DND-41 (cell line): Measurements from ENCODE around the gene PLEKHA5.

Source experiments
- ATAC-seq: fragments of 200-7000 bp; cut with Tn5 transposase; 3 replicates; pipeline ENCODE4 v1.9.1; 2021; ENCODE audit warnings: low read depth; ENCODE audit not compliant: insufficient read depth
- DNase-seq: peaks from one replicate; pipeline ENCODE4 v3.0.0-alpha.2; 2020
- H2AFZ ChIP-seq: 2 replicates; pipeline ENCODE4 v1.6.0; 2012; ENCODE audit warnings: low read depth, low read length
- H3K27ac ChIP-seq: 2 replicates; pipeline ENCODE4 v1.5.1; 2012; ENCODE audit warnings: low read length, inconsistent platforms
- H3K27me3 ChIP-seq: fragments of 200-600 bp; sonication (generic); 2 replicates; pipeline ENCODE4 v1.6.0; 2012; ENCODE audit warnings: low read length, mild to moderate bottlenecking, inconsistent platforms; ENCODE audit not compliant: insufficient read depth, poor library complexity
- H3K36me3 ChIP-seq: 2 replicates; pipeline ENCODE4 v1.5.1; 2012; ENCODE audit warnings: low read length, inconsistent platforms; ENCODE audit not compliant: insufficient read depth
- H3K4me1 ChIP-seq: 2 replicates; pipeline ENCODE4 v1.5.1; 2012; ENCODE audit warnings: mild to moderate bottlenecking, low read length; ENCODE audit not compliant: insufficient read depth
- H3K4me2 ChIP-seq: 2 replicates; pipeline ENCODE4 v1.6.0; 2012; ENCODE audit warnings: mild to moderate bottlenecking, moderate library complexity, low read length, inconsistent platforms; ENCODE audit not compliant: insufficient read depth
- H3K4me3 ChIP-seq, 2 experiments: fragments of 200-600 bp in 1 of 2; shearing (Covaris generic) in 1 of 2; 2 replicates each; pipeline ENCODE4 v1.5.1; 2012 to 2016; ENCODE audit warnings: inconsistent platforms in 2 of 2, low read length in 2 of 2, mild to moderate bottlenecking in 2 of 2, low read depth in 1 of 2, moderate library complexity in 1 of 2
- H3K79me2 ChIP-seq: 2 replicates; pipeline ENCODE4 v1.6.0; 2012; ENCODE audit warnings: low read length, inconsistent platforms; ENCODE audit not compliant: insufficient read depth
- H3K9ac ChIP-seq: 2 replicates; pipeline ENCODE4 v1.6.0; 2012; ENCODE audit warnings: low read depth, mild to moderate bottlenecking, inconsistent platforms, low read length, moderate library complexity
- H3K9me3 ChIP-seq: 2 replicates; pipeline ENCODE4 v1.5.1; 2012; ENCODE audit warnings: low read length, moderate library complexity, mild to moderate bottlenecking, inconsistent platforms; ENCODE audit not compliant: insufficient read depth, severe bottlenecking
- H4K20me1 ChIP-seq: 2 replicates; pipeline ENCODE4 v1.6.0; 2012; ENCODE audit warnings: low read length; ENCODE audit not compliant: insufficient read depth
- EZH2 ChIP-seq: IDR thresholded peaks from 3 replicates; pipeline ENCODE4 v1.6.1; 2012; ENCODE audit warnings: borderline replicate concordance, low read depth, mild to moderate bottlenecking, moderate library complexity, low read length, inconsistent platforms; ENCODE audit not compliant: severe bottlenecking
- TF ChIP-seq, protein P1 (sequence below): IDR thresholded peaks from 2 replicates; pipeline ENCODE4 v1.5.1; 2012; ENCODE audit warnings: borderline replicate concordance, low read length, moderate library complexity, mild to moderate bottlenecking; ENCODE audit not compliant: poor library complexity, severe bottlenecking; ENCODE audit errors: extremely low read depth

PLEKHA5 gene

DNA sequence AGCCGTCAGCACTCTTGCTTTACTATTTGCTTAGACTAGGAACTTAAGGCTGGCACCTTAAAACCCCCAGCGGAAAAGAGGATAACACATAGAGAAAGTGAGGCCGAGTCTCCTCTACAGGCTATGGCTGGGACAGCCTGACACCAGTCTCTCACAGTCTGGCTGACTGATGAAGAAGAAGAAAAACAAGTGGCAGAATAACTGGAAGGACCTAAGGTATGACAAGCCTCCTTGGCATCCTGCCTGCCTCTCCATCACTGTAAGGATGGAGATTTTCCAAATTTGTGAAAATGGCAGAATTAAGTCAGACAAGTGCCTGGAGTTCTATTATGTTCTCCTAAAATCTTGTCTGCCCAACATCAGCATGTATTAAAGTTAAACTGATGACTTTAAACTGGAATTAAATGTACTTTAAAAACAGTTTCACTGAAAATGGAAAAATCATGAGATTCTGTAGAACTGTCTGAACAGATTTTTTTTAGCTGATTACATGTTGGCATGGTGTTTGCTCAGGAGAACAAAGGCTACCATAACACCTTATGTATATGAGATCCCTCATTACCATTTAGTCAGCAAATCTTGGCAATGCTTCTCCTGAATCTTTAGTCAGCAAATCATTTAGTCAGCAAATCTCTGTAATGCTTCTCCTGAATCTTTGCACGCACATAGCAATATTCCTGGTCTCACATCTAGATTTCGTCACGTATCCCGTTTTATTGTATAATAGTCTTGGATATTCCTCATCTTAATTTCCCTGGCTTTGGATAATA, 169.5 kb downstream of the PLEKHA5 start:
- Histone ChIP-seq H3K27ac (no peak overlapping the region), H4K20me1 (no peaks in the 10 kb centered on the region), H3K4me1 (no peaks in the 10 kb centered on the region), H2AFZ (no peak overlapping the region), H3K4me3 (no peak overlapping the region), H3K4me2 (no peak overlapping the region), H3K9ac (no peak overlapping the region), H3K27me3 (no peaks in the 10 kb centered on the region), H3K9me3 (no peaks in the 10 kb centered on the region), H3K79me2 (no peaks in the 10 kb centered on the region), H3K36me3 (no peaks in the 10 kb centered on the region)
- no peak for DNase-seq
- TF ChIP-seq, protein P1, sequence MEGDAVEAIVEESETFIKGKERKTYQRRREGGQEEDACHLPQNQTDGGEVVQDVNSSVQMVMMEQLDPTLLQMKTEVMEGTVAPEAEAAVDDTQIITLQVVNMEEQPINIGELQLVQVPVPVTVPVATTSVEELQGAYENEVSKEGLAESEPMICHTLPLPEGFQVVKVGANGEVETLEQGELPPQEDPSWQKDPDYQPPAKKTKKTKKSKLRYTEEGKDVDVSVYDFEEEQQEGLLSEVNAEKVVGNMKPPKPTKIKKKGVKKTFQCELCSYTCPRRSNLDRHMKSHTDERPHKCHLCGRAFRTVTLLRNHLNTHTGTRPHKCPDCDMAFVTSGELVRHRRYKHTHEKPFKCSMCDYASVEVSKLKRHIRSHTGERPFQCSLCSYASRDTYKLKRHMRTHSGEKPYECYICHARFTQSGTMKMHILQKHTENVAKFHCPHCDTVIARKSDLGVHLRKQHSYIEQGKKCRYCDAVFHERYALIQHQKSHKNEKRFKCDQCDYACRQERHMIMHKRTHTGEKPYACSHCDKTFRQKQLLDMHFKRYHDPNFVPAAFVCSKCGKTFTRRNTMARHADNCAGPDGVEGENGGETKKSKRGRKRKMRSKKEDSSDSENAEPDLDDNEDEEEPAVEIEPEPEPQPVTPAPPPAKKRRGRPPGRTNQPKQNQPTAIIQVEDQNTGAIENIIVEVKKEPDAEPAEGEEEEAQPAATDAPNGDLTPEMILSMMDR = no peak
- no peak for TF ChIP-seq EZH2
- no peak for ATAC-seq

DNA sequence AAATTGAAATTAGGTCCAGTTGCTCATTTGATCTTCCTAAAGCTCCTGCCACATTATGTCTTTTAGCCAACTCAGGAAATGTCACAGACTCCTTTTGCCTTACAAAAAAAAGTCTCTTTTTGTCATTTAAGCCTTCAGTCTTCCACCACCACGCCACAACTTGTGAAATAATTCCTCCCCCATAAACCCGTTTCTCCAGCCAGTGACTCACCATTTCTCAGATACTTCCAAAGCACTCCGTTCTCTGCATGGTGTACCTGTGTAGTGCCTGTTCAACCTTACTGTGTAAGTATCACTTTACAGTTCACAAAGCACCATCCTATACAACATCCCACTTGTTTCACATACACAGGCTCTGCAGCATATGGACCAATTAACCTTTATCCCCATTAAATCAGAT, 170.2 kb downstream of the PLEKHA5 start:
- Histone ChIP-seq H3K4me3 (no peak overlapping the region), H3K79me2 (no peaks in the 10 kb centered on the region), H2AFZ (no peak overlapping the region), H4K20me1 (no peaks in the 10 kb centered on the region), H3K9me3 (no peaks in the 10 kb centered on the region), H3K4me2 (no peak overlapping the region), H3K4me1 (no peaks in the 10 kb centered on the region), H3K27ac (no peak overlapping the region), H3K9ac (no peak overlapping the region), H3K27me3 (no peaks in the 10 kb centered on the region), H3K36me3 (no peaks in the 10 kb centered on the region; the same call in 1 of the 2 replicates)
- DNase-seq = no peak
- ATAC-seq = no peak
- TF ChIP-seq, protein P1 = no peak
- no peak for TF ChIP-seq EZH2

DNA sequence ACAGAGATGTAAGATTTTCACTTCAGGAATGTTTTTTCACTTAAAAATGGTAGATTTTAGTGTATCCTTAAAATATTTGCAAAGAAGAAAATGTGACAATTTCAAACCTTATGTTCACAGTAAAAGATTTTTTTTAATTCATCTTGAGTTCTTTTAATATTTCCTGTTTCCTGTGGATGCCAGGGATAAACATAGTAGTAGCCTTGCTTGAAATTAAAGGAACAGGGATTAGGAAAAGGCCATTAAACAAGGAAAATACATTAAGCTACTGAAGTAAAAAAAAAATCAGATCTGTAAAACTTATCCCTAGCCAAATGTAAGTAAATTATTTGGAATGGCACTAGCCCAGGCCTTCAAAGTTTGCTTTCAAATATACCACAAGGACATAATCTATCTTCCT, 171.7 kb downstream of the PLEKHA5 start:
- ATAC-seq (no peak), DNase-seq (no peak)
- Histone ChIP-seq H3K4me3 (no peak overlapping the region), H3K27ac (no peak overlapping the region), H3K27me3 (no peaks in the 10 kb centered on the region), H3K4me2 (no peak overlapping the region), H3K4me1 (no peaks in the 10 kb centered on the region), H2AFZ (no peak overlapping the region), H3K79me2 (no peaks in the 10 kb centered on the region), H3K36me3 (peaks cover 4% of the 10 kb centered on the region; the same call in 1 of the 2 replicates), H3K9me3 (no peaks in the 10 kb centered on the region), H4K20me1 (no peaks in the 10 kb centered on the region), H3K9ac (no peak overlapping the region)
- TF ChIP-seq EZH2 = no peak
- TF ChIP-seq, protein P1 = no peak

DNA sequence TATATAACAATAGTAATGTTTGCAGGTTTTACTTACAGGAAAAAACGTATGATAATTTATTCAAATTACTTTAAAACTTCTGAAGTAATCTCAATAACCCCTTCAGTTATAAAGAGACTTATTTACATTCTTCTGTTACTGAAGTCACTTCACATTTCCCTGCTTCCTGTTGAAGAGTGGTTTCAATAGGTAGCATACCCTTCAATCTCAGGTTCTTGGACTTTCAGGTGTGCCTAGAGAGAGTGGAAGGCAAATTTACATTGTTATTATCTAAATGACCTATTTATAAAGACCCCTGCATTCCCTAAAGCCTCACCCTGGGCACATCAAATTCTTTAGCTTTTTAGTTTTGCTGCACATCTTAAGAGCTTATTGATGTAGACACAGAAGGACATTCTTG, 172.2 kb downstream of the PLEKHA5 start:
- H3K4me3 ChIP-seq = no peak overlapping the region
- no peak for ATAC-seq
- no peaks in the 10 kb centered on the region for H3K27me3 ChIP-seq
- TF ChIP-seq, protein P1 = no peak
- TF ChIP-seq EZH2 = no peak
- H2AFZ ChIP-seq = no peak overlapping the region
- peaks cover 4% of the 10 kb centered on the region; the same call in 1 of the 2 replicates for H3K36me3 ChIP-seq
- no peaks in the 10 kb centered on the region for H3K9me3 ChIP-seq
- no peak for DNase-seq
- no peak overlapping the region for H3K9ac ChIP-seq
- H3K4me2 ChIP-seq = no peak overlapping the region
- H3K4me1 ChIP-seq = no peaks in the 10 kb centered on the region
- H4K20me1 ChIP-seq = no peaks in the 10 kb centered on the region
- no peak overlapping the region for H3K27ac ChIP-seq
- no peaks in the 10 kb centered on the region for H3K79me2 ChIP-seq
